ENCODE measurements around the gene WDR70. TPM values are rescaled to one million over a fixed set of nuclear protein-coding genes. Genes with fewer than 3 reads are reported as not detected.

WDR70 gene
- total and polyA plus RNA-seq, 10 of the 15 experiments (the other 5 are each of a cell fraction or from before 2014, with no cell fraction given): 10.9 to 33.6 (median 29.1) TPM

DNA sequence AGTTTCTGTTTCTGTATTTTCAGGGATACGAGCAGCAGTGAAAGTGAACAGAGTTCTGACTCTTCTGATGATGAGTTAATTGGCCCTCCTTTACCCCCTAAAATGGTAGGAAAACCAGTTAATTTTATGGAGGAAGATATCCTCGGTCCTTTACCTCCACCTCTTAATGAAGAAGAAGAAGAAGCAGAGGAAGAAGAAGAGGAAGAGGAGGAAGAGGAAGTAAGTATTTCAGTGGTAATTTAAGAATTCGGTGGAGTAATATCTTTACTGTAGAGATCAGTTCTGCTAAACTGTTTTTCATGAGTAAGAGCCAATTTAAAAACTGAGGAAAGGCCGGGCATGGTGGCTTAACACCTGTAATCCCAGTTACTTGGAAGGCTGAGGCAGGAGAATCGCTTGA, 17.2 kb downstream of the WDR70 start:
- FAIRE-seq (no peak), DNase-seq (ENCODE audit: low read depth, low spot score) (no peak), ATAC-seq (no peak)
- ChIA-PET CTCF (interaction anchor here (0.7 kb wide), 1 partner anchor 19 kb away, joined by 3 read pairs; no protein-coding TSS in a partner anchor), RAD21 (ENCODE audit: unreplicated experiment) (no interaction called here), POLR2A (no interaction called here), SMC1A (ENCODE audit: uncharacterized antibody, unreplicated experiment) (no interaction called here)
- no peaks in the 10 kb centered on the region for H3K4me1 ChIP-seq (ENCODE audit: control insufficient read depth, insufficient read depth, low read length)
- BruUV-seq (replicated peaks): no TSS peak
- no peak overlapping the region for H2AFZ ChIP-seq (ENCODE audit: control insufficient read depth, low read depth, low read length)
- H3K4me2 ChIP-seq (ENCODE audit: control insufficient read depth, insufficient read depth): no peak overlapping the region
- intact Hi-C loops (cut with micrococcal nuclease; ENCODE audit: unreplicated experiment) (no loop called here), in situ Hi-C loops (cut with MboI) (no loop called here)
- no peaks in the 10 kb centered on the region for H3K9me3 ChIP-seq (replicated peaks; ENCODE audit: control insufficient read depth, insufficient read depth, low read length)
- no peaks in the 10 kb centered on the region for H3K79me2 ChIP-seq (ENCODE audit: control insufficient read depth, insufficient read depth, low read length)
- WGBS (ENCODE audit: insufficient coverage, insufficient replicate concordance, low lambda C conversion rate, missing lambda C conversion rate): 54% methylated on average over 5 of the region's 5 CpGs
- no peak overlapping the region for H3K27ac ChIP-seq (ENCODE audit: control insufficient read depth, insufficient read depth)
- H3K27me3 ChIP-seq (replicated peaks in 1 of 2; ENCODE audit: control insufficient read depth in 2 of 2, insufficient read depth in 2 of 2, low read length in 1 of 2): no peaks in the 10 kb centered on the region
- peaks cover 4 to 5% of the 10 kb centered on the region in 2 experiments; a peak in 3 of 4 replicates for H3K36me3 ChIP-seq (ENCODE audit: control insufficient read depth in 2 of 2, insufficient read depth in 2 of 2, low read length in 1 of 2)
- no peaks in the 10 kb centered on the region for H4K20me1 ChIP-seq (ENCODE audit: control insufficient read depth, insufficient read depth)
- TF ChIP-seq PAX5 (IDR thresholded peaks at IDR 0.05; ENCODE audit: borderline replicate concordance, low read depth, low read length): no peak
- TF ChIP-seq, protein P1, sequence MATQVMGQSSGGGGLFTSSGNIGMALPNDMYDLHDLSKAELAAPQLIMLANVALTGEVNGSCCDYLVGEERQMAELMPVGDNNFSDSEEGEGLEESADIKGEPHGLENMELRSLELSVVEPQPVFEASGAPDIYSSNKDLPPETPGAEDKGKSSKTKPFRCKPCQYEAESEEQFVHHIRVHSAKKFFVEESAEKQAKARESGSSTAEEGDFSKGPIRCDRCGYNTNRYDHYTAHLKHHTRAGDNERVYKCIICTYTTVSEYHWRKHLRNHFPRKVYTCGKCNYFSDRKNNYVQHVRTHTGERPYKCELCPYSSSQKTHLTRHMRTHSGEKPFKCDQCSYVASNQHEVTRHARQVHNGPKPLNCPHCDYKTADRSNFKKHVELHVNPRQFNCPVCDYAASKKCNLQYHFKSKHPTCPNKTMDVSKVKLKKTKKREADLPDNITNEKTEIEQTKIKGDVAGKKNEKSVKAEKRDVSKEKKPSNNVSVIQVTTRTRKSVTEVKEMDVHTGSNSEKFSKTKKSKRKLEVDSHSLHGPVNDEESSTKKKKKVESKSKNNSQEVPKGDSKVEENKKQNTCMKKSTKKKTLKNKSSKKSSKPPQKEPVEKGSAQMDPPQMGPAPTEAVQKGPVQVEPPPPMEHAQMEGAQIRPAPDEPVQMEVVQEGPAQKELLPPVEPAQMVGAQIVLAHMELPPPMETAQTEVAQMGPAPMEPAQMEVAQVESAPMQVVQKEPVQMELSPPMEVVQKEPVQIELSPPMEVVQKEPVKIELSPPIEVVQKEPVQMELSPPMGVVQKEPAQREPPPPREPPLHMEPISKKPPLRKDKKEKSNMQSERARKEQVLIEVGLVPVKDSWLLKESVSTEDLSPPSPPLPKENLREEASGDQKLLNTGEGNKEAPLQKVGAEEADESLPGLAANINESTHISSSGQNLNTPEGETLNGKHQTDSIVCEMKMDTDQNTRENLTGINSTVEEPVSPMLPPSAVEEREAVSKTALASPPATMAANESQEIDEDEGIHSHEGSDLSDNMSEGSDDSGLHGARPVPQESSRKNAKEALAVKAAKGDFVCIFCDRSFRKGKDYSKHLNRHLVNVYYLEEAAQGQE (IDR thresholded peaks at IDR 0.05; ENCODE audit: low read depth, low read length): no peak
- no peak for TF ChIP-seq BRCA1 (IDR thresholded peaks at IDR 0.05; ENCODE audit: low read depth, low read length)
- TF ChIP-seq, protein P2, sequence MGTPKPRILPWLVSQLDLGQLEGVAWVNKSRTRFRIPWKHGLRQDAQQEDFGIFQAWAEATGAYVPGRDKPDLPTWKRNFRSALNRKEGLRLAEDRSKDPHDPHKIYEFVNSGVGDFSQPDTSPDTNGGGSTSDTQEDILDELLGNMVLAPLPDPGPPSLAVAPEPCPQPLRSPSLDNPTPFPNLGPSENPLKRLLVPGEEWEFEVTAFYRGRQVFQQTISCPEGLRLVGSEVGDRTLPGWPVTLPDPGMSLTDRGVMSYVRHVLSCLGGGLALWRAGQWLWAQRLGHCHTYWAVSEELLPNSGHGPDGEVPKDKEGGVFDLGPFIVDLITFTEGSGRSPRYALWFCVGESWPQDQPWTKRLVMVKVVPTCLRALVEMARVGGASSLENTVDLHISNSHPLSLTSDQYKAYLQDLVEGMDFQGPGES (IDR thresholded peaks at IDR 0.05): no peak
- H3K9ac ChIP-seq (ENCODE audit: control insufficient read depth, insufficient read depth, low read length): no peak overlapping the region
- H3K4me3 ChIP-seq: no peak overlapping the region

Measured in GM12878 (cell line).